ENCODE results near the gene TOGARAM1.

Gene TOGARAM1, protein sequence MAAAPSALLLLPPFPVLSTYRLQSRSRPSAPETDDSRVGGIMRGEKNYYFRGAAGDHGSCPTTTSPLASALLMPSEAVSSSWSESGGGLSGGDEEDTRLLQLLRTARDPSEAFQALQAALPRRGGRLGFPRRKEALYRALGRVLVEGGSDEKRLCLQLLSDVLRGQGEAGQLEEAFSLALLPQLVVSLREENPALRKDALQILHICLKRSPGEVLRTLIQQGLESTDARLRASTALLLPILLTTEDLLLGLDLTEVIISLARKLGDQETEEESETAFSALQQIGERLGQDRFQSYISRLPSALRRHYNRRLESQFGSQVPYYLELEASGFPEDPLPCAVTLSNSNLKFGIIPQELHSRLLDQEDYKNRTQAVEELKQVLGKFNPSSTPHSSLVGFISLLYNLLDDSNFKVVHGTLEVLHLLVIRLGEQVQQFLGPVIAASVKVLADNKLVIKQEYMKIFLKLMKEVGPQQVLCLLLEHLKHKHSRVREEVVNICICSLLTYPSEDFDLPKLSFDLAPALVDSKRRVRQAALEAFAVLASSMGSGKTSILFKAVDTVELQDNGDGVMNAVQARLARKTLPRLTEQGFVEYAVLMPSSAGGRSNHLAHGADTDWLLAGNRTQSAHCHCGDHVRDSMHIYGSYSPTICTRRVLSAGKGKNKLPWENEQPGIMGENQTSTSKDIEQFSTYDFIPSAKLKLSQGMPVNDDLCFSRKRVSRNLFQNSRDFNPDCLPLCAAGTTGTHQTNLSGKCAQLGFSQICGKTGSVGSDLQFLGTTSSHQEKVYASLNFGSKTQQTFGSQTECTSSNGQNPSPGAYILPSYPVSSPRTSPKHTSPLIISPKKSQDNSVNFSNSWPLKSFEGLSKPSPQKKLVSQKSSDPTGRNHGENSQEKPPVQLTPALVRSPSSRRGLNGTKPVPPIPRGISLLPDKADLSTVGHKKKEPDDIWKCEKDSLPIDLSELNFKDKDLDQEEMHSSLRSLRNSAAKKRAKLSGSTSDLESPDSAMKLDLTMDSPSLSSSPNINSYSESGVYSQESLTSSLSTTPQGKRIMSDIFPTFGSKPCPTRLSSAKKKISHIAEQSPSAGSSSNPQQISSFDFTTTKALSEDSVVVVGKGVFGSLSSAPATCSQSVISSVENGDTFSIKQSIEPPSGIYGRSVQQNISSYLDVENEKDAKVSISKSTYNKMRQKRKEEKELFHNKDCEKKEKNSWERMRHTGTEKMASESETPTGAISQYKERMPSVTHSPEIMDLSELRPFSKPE (N-terminal part only)

DNA sequence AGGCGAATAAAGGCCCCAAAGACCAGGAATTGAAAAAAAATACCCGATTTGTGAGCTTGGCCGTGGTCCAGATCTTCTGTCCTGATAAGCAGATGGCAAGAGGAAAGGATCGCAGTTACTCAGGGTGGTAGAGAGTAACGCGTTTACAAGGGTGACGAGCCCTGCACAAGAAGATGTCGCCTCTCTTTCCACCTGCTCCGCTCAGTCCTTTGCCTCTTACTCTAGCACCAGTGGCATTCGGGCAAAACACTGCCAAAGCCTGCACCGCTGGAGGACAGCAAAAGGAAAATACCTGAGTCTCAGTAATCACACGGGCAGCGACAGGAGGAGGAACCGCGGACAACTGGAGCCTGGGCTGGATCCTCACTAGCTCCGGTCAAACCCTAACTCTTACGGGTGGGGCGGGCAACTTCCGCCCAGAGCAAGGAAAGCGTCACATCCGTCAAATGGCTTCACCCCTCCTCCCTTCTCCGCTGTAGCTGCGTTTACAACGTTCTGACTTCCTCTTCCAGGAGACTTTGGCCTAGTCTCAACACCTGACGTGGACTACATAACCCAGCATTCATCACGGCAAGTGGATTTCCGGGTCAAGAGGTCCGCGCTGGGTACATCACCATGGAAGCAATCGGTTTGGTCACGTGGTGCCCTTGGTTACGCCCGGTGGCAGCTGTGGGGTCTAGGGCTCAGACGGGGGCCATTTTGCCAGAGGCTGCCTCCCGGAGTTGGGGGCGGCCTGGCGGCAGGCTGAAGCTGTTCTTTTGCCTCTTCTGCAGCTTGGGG, at the start of gene TOGARAM1, which contains the start of gene KLHL28:
TOGARAM1 (plus strand) TSS at position 637 of the 780 bp plus-strand sequence. CDS start 232 bp downstream, outside the sequence.
KLHL28 (minus strand) TSS at position 394 of the 780 bp plus-strand sequence. CDS start 16,019 bp downstream, outside the sequence.
- peak; percentile 90 for DNase-seq

DNA sequence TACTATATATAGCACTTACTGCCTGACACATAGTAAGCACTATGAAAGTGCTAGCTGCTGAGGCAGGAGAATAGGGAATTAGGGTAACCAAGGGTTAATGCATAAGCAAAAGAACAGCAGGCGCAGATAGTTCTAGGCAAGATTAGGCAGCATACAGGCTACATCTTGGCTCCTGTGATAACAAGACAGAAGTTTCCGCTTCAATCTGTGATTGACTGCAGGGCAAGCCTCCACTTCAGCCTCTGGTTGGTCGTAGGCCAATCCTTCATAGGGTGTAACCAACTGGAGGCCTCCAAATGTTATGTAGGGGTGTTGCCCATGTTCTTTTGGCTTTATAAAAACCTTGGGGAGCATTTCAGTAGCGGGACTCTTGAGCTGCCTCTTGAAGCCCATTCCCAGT, 47.1 kb upstream of the TOGARAM1 start:
- no peak for DNase-seq

- no peak for DNase-seq
Observed at GRCh38 chr14:44928793-44929192, 33.2 kb upstream of the TOGARAM1 start.

DNA sequence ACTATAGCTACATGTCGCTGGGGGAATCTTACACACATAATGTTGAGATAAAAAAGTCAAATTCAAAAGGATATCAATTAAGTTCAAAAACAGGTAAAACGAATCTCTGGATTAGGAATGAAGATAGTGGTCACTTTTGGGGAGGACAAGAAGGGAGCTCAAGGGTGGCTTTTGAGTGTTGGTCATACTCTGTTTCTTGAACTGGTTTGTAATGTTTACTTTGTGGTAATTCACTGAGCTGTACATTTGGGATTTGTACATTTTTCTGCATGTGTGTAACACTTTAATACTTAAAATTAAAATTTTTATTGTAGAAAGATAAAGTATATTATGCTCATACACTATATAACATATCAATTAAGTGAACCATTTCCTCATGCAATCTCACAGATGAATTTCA, 26.8 kb upstream of the TOGARAM1 start:
- DNase-seq, result no peak

- DNase-seq, result no peak
Observed at GRCh38 chr14:44937547-44937946, 24.4 kb upstream of the TOGARAM1 start.

GRCh38 chr14:44940211-44940610, 21.8 kb upstream of the TOGARAM1 start:
- DNase-seq, result no peak

GRCh38 chr14:44940944-44941343, 21.0 kb upstream of the TOGARAM1 start:
- DNase-seq, result no peak

DNA sequence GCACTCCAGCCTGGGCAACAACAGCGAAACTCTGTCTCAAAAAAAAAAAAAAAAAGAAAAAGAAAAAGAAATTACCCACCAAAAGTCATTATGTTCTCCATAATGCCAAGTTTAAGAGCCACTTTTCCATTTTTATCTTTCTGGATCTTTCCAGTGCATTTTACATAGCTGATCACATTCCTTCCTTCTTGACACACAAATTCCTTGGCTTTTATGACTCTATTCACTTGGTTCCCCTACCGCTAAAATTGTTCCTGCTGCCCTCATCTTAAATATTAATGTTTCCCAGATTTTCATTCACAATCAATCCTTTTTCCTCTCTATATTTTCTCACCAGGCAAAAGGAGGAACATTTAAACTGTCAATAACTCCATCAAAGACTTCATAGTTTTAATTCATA, 20.4 kb upstream of the TOGARAM1 start:
- DNase-seq, result no peak

- no peak for DNase-seq
Observed at GRCh38 chr14:44942436-44942835, 19.6 kb upstream of the TOGARAM1 start.

GRCh38 chr14:44944107-44944506, 17.9 kb upstream of the TOGARAM1 start:
- no peak for DNase-seq

GRCh38 chr14:44945264-44945663, 16.7 kb upstream of the TOGARAM1 start:
- DNase-seq, result no peak

DNA sequence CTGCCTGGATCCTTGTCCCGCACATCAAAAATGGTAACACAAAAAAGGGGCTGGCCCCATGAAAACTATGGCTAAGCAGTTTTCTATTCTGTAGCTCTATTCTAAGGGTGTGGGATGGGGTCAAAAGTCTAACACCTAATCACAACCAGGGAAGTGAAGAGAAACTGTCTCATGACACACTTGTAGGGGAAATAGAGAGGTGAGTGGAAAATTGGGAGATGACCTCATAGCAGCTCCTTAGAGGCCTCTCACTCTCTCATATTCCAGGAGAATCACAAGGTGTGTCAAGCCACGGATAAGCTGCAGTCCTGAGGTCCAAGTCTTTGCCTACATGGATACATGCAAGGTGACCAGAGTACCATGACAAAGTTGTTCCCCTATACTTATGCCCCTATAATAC, 10.9 kb upstream of the TOGARAM1 start:
- DNase-seq, result no peak

GRCh38 chr14:44952391-44953110, 9.4 kb upstream of the TOGARAM1 start:
- no peak for DNase-seq

DNA sequence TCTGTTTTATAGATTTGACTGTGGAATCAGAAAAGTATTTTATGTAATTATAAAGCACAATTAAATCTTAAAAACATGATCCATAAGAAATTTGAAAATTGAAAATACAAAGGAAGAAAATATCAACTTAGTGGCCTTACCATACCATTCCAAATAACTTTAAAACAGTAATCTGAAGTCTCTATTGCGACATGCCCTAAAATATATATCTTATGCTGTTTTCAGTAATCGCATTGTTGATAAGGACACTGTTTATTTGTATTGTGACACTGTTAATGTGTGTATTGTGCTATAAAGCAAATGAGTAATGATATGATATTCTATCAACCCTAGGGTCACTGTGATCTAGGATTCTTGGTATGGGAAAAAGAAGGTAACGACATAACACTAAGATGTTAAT, 7.2 kb upstream of the TOGARAM1 start:
- DNase-seq, result no peak

DNA sequence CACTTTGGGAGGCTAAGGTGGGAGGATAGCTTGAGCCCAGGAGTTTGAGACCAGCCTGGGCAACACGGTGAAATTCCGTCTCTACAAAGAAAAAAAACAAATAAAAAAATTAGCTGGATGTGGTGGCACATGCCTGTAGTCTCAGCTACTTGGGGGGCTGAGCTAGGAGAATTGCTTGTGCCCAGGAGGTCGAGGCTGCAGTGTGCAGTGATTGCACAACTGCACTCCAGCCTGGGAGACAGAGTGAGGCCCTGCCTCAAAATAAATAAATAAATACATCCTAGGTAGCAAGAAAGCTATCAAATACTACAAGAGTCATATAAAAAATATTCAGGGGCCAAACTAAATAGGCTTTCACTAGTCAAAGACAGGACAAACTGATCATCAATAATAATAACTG, 6.5 kb upstream of the TOGARAM1 start:
- no peak for DNase-seq

GRCh38 chr14:44956866-44957265, 5.1 kb upstream of the TOGARAM1 start:
- no peak for DNase-seq

GRCh38 chr14:44959538-44959937, 2.5 kb upstream of the TOGARAM1 start:
- DNase-seq, result no peak

DNA sequence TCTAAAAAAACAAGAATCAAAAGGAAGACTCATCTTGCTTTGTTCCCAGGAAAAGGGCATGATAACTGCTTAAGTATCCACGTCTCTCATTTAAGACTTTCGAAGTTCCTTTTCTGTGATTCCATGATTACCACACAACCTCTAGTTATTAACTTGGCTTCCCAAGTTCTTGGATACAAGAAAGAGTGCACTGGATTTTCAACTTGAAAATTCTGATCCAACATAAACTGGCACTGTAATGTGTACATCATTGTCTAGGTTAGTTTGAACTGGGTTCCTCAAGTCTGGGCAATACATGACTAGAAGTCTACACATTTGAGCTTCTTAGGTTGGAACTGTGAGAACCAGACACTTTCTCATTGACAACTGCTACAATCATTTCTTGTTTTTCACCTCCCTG, 1.8 kb upstream of the TOGARAM1 start:
- DNase-seq, result no peak

GRCh38 chr14:44960646-44961045, 1.3 kb upstream of the TOGARAM1 start:
- DNase-seq, result no peak

DNA sequence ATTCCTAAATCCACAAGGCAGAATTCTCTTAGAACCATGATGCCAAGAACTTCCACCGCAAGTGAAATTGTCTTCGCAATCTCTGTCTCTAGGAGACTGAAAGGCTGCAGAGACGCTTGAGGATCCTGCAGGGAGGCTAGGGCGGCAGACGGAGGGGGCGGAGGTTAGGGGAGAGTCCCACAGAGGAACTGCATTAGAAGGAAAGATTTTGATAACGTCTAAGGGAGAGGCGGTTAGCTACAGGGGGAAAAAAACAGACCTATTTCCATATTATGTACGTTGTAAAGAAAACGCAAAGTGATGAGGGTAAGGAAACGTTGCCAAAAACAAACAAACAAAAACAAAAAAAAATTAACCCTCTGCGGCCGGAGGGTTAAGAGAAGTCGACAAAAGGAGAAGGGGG, 838 bp upstream of the TOGARAM1 start:
- peak; percentile 65 for DNase-seq

GRCh38 chr14:44962334-44963043, 499 bp downstream of the TOGARAM1 start:
- peak; percentile 24 for DNase-seq

Data from stimulated activated CD4-positive, alpha-beta T cell treated with anti-CD3 and anti-CD28 coated beads, Interleukin-4, amount 100 ng/mL, for 1 hour (primary cell).